Astrocyte of the spinal cord (primary cell): ENCODE results near the gene SLC35F6.
A peak's percentile ranks its signal among the peaks of the same experiment; 100 is the strongest.

Experiments
- DNase-seq: peaks from one replicate; pipeline ENCODE4 v3.0.0; 2011; ENCODE audit warnings: low read depth, low spot score
- H3K4me3 ChIP-seq: 2 replicates; pipeline ENCODE4 v1.5.1; 2011; ENCODE audit warnings: low read depth, mild to moderate bottlenecking, low read length, moderate library complexity
- CTCF ChIP-seq: IDR thresholded peaks from 2 replicates; pipeline ENCODE4 v1.5.1; 2012; ENCODE audit warnings: low read depth, mild to moderate bottlenecking, low read length, inconsistent platforms
- in situ Hi-C: cut with HindIII; loops from 2 replicates; pipeline ENCODE4 v1.10.0; 2017; ENCODE audit warnings: low sequenced_read_pairs

The SLC35F6 gene

DNA sequence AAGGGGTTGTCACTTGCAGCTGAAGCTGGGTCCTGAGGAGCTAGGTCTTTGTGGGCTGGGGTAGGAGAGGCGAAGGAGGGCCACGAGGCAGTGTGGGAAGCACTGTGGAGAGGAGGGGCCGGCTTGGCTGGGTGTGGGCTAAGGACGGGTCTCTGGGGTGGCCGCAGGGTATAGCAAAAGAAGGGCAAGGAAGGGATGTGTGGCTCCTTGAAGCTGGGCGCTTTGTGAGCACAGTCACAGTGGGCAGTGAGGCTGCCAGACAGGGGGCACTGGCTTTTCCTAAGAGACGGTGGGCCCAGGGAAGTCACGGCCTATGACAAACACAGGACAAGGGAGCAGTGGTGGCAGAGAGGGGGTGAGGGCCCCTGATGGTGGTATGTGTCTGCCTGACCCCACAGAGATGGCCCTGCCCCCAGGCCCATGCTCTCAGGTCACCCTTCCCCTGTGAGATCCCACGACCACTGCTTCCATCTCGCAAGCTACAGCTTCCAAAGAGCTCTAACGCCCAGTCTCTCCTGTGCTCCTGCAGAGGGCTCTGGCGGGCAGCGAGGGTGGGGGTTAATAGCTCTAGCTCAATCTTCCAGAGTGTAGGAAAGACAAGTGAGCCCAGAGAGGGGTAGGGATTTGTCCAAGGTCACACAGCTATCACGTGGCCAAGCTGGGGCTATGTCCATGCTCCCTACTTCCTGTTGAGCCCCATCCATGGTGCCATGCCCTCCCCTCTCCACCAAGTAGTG lies 39.1 kb upstream of the SLC35F6 start:
- no peak for TF ChIP-seq CTCF
- no peak for DNase-seq
- in situ Hi-C loops: no loop called here
- H3K4me3 ChIP-seq: no peak overlapping the region

- in situ Hi-C loops: no loop called here
- no peak for TF ChIP-seq CTCF
- no peak for DNase-seq
- no peak overlapping the region for H3K4me3 ChIP-seq
Measured at GRCh38 chr2:26725521-26725820, 38.6 kb upstream of the SLC35F6 start.

- TF ChIP-seq CTCF: no peak
- in situ Hi-C loops: no loop called here
- no peak overlapping the region for H3K4me3 ChIP-seq
- DNase-seq: no peak
Measured at GRCh38 chr2:26726228-26726627, 37.9 kb upstream of the SLC35F6 start.

DNA sequence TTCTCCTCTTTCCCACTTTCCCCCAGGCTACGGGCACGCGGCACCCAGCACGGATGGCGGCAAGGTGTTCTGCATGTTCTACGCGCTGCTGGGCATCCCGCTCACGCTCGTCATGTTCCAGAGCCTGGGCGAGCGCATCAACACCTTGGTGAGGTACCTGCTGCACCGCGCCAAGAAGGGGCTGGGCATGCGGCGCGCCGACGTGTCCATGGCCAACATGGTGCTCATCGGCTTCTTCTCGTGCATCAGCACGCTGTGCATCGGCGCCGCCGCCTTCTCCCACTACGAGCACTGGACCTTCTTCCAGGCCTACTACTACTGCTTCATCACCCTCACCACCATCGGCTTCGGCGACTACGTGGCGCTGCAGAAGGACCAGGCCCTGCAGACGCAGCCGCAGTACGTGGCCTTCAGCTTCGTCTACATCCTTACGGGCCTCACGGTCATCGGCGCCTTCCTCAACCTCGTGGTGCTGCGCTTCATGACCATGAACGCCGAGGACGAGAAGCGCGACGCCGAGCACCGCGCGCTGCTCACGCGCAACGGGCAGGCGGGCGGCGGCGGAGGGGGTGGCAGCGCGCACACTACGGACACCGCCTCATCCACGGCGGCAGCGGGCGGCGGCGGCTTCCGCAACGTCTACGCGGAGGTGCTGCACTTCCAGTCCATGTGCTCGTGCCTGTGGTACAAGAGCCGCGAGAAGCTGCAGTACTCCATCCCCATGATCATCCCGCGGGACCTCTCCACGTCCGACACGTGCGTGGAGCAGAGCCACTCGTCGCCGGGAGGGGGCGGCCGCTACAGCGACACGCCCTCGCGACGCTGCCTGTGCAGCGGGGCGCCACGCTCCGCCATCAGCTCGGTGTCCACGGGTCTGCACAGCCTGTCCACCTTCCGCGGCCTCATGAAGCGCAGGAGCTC lies 36.2 kb upstream of the SLC35F6 start:
- in situ Hi-C loops: no loop called here
- TF ChIP-seq CTCF: peak; percentile 13

GRCh38 chr2:26729311-26729710 lies 34.8 kb upstream of the SLC35F6 start:
- in situ Hi-C loops: no loop called here
- DNase-seq: no peak
- H3K4me3 ChIP-seq: no peak overlapping the region
- TF ChIP-seq CTCF: no peak

More for the DNA sequence above, 36.2 kb upstream of the SLC35F6 start:
- DNase-seq: no peak
- no peak overlapping the region for H3K4me3 ChIP-seq

- in situ Hi-C loops: no loop called here
- no peak for DNase-seq
- TF ChIP-seq CTCF: no peak
- H3K4me3 ChIP-seq: no peak overlapping the region
Measured at GRCh38 chr2:26730549-26731344, 33.3 kb upstream of the SLC35F6 start.
